Thyroid gland (tissue), 4 donors: ENCODE data around the gene ANKRD29.

Experiments used
- CTCF ChIP-seq, 6 experiments: fragments of 200-600 bp in 3 of 6; fragments of 450-650 bp in 3 of 6; sonication (generic) in 3 of 6; IDR thresholded peaks; one replicate each; pipeline ENCODE4 v1.5.1; 2016 to 2019; ENCODE audit warnings: antibody characterized with exemption in 6 of 6, mild to moderate bottlenecking in 2 of 6, inconsistent platforms in 1 of 6, moderate library complexity in 1 of 6
- POLR2A ChIP-seq, 2 donors: fragments of 450-650 bp; IDR thresholded peaks; one replicate each; pipeline ENCODE4 v1.6.1; 2017; ENCODE audit warnings: antibody characterized with exemption in 2 of 2, mild to moderate bottlenecking in 2 of 2, moderate library complexity in 1 of 2

DNA sequence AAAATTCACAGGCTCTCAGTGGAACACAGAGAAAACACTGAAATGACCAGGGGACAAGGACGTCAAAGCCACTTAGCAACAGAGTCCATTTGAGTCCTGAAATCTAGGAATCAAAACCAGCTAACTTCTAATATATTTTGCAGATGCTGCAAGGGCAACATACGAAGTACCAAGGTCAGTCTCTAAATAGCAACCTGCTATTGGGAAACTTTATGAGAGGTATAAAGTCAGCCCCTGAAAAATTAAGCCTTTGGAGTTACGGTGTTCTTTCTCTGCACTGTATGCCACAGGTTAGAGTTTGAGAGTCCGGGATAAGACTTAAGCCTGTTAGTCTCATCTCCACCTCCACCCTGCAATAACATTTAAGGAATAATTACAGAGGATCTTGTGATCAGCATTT, 89.7 kb downstream of the ANKRD29 start:
- TF ChIP-seq CTCF (IDR thresholded peaks at IDR 0.05) (no peak), POLR2A (IDR thresholded peaks at IDR 0.05) (no peak)
